GM12865 (cell line): Measurements from ENCODE around the gene ORAI3.

ENCODE experiments used
- DNase-seq: peaks from one replicate; pipeline ENCODE4 v3.0.0; 2010; ENCODE audit warnings: low read depth
- H3K4me3 ChIP-seq: 2 replicates; pipeline ENCODE4 v1.5.1; 2011; ENCODE audit warnings: mild to moderate bottlenecking, low read depth, low read length, control low read depth
- CTCF ChIP-seq: IDR thresholded peaks from 2 replicates; pipeline ENCODE4 v1.5.1; 2011; ENCODE audit warnings: low read length, control low read depth, low read depth, inconsistent platforms; ENCODE audit not compliant: insufficient read depth; ENCODE audit errors: missing control alignments

Gene ORAI3

GRCh38 chr16:30992276-30992780 lies 43.5 kb downstream of the ORAI3 start:
- no peak for TF ChIP-seq CTCF
- no peak overlapping the region for H3K4me3 ChIP-seq
- DNase-seq: no peak

DNA sequence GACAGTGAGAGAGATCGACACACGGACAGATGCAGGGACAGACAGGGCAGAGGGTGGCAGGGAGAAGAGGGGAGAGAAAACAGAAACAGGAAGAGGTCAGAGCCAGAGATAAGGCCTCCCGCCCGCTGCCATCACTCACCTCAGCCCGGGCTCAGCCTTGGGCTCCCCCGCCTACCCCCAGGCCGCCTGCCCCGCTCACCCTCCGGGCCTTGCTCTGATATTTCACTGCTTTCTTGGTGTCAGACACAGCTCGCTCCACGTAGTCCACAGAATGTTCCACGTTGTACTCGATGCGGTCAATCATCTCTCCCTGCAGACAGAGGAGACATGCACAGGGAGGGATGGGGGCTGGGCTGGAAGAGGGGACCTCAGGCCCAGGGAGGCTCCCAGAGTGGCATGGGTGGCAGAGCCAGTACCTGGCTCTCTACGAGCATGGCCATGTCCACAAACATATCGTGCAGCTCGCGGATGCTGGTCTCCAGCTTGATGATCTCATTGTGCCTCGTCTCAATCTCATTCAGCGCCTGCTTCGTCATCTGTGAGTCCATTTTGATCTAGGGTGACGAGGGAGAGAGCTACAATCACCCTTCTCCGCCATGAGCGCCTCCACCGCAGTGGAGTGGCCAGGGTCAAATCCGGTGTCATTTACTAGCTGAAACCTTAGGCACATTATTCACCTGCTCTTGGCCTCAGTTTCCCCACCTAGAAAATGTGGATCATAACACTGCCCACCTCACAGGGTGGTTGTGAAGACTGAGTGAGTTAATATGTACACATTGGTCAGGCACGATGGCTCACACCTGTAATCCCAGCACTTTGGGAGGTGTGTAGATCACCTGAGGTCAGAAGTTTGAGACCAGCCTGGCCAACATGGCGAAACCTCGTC lies 44.3 kb downstream of the ORAI3 start:
- TF ChIP-seq CTCF: no peak
- no peak for DNase-seq
- H3K4me3 ChIP-seq: no peak overlapping the region

- no peak for TF ChIP-seq CTCF
- H3K4me3 ChIP-seq: peak overlapping the region; percentile 88
- no peak for DNase-seq
These were observed 47.1 kb downstream of the ORAI3 start for GRCh38 chr16:30995927-30996323.

- peak overlapping the region; percentile 88 for H3K4me3 ChIP-seq
- TF ChIP-seq CTCF: no peak
- peak; percentile 49 for DNase-seq
These were observed 47.6 kb downstream of the ORAI3 start for GRCh38 chr16:30996324-30996984.

DNA sequence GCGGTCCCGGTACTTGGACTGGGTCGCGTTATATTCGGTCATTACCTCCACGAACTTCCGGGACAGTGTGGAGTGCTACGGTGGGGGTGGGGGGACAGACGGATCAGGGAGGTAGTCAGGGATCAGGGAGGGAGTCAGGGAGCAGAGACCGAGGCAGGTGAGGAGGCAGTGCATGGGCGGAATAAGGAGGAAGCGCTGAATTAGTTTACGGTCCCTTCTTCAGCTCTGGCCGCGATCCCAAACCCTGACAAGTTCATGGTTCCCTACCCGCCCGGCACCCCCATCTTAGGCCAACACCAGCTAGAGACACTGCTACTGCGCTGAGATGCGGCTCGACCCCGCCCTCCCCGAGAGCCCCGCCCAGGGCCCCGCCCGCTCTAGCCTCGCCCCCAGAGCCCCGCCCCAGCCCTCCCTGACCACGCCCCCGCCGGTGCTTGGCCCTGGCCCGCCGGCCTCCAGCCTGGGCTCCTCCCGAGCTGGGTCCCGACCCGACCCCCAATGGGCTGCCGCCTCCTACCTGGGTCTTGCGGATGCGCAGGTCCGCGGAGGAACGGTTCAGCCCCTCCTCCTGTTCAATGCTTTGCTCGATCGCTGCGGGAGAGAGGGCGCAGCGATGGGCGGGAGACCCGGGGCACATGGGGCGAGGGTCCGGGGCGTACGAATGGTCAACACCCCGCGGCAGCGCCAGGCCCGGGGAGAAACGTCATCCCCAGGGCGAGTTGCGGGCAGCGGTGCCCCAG lies 48.3 kb downstream of the ORAI3 start:
- peak; percentile 93 for DNase-seq
- H3K4me3 ChIP-seq: peak overlapping the region; percentile 88
- no peak for TF ChIP-seq CTCF

DNA sequence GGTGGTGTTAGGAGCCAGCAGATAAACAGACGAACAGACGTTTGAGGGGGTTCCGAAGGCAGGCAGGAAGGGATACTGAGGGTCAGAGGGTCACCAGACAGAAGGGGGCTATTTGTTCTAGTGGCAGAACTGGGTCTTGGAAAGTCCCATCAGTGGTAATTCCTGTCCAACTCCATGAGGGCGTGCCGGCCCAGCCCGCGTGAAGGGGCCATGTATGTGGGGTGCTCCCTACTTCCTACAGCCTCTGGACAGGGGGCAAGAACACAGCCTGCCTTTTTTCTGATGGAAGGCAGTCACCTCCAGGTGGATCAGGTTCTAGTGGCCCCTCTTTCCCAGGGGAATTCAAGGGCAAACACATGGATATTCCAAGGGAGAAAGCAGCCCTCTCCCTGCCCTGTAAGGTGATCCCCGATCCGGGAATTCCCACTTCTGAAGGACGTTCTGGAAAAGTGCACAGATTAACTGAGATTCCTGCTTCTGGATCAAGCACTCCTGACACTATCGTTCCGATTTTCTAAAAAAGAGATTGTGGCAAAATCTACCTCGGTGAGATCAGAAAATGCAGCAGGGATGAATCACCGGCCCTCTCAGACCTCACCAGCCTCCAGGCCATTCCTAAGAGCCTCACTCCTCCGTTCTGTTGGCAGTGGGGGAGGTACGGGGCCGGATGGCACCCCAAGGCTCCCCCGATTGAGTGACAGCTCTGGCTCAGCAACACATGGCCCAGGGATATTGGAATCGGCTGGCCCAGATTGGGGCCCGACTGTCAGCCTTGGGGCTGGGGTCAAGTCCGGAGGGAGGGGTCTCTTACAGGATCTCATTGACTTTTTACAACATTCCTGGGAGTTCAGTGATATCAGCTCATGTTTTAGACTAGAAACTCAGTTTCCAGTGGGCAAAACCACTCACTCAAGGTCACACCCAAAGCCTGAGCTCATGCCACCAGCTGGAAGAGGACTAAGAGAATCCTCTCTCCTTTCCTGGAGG lies 49.1 kb downstream of the ORAI3 start:
- no peak for DNase-seq
- H3K4me3 ChIP-seq: peak overlapping the region; percentile 44
- TF ChIP-seq CTCF: no peak
